Adrenal gland (tissue), 5 donors: ENCODE data around the gene BICDL1.

Source experiments
- CTCF ChIP-seq, 6 experiments: fragments of 450-650 bp in 4 of 6; fragments of 200-600 bp in 2 of 6; sonication (generic) in 1 of 6; IDR thresholded peaks; 1 replicate in 5 of 6; 2 replicates in 1 of 6; pipeline versions ENCODE4 v1.5.1 to v1.8.0; 2016 to 2021; ENCODE audit warnings: antibody characterized with exemption in 6 of 6, mild to moderate bottlenecking in 2 of 6, moderate library complexity in 1 of 6
- POLR2A ChIP-seq, 2 donors: fragments of 450-650 bp; IDR thresholded peaks; one replicate each; pipeline ENCODE4 v1.6.1; 2017; ENCODE audit warnings: antibody characterized with exemption in 2 of 2, mild to moderate bottlenecking in 2 of 2, moderate library complexity in 1 of 2
- donor health status: DM: no; HTN: no; CAD: no.

- no peak for TF ChIP-seq CTCF (IDR thresholded peaks at IDR 0.05)
- TF ChIP-seq POLR2A (IDR thresholded peaks at IDR 0.05): no peak
Observed at GRCh38 chr12:120139958-120140357, 150.9 kb downstream of the BICDL1 start.
